ENCODE data around the gene ARF6. TPM values are rescaled to one million over a fixed set of nuclear protein-coding genes. Genes with fewer than 3 reads are reported as not detected.

ARF6 gene
- total RNA-seq = 55.8 and 58.0 TPM in 2 replicates
- long read RNA-seq, partial matches to known transcripts = 78 of 78 reads
- long read RNA-seq, other reads (novel, unspliced or antisense) = 0 of 78 reads

- Mint-ChIP-seq H3K4me3 (peak within 1 kb of the TSS; percentile 97), H3K27ac (ENCODE audit: unreplicated experiment) (peak within 1 kb of the TSS; percentile 99), H3K27me3 (ENCODE audit: low read depth) (no peaks in the 10 kb centered on the region), H3K36me3 (ENCODE audit: low read depth) (peaks cover 15% of the 10 kb centered on the region), H3K9me3 (no peaks in the 10 kb centered on the region), H3K4me1 (peaks cover 45% of the 10 kb centered on the region)
- peak; percentile 96 for DNase-seq (ENCODE audit: low read depth, low spot score)
- peak; percentile 13 for TF ChIP-seq CTCF (conservative IDR thresholded peaks at IDR 0.05)
Measured at GRCh38 chr14:49892636-49893308, at the start of gene ARF6. ARF6 (plus strand) TSS chr14:49893082; CDS start chr14:49893737, 655 bp downstream.

- H3K27ac Mint-ChIP-seq (ENCODE audit: unreplicated experiment) = no peak overlapping the region
- no peaks in the 10 kb centered on the region for H3K27me3 Mint-ChIP-seq (ENCODE audit: low read depth)
- H3K9me3 Mint-ChIP-seq = no peaks in the 10 kb centered on the region
- no peak for DNase-seq (ENCODE audit: low read depth, low spot score)
- H3K36me3 Mint-ChIP-seq (ENCODE audit: low read depth) = peaks cover 15% of the 10 kb centered on the region
- H3K4me1 Mint-ChIP-seq = peaks cover 18% of the 10 kb centered on the region
- H3K4me3 Mint-ChIP-seq = peak overlapping the region; percentile 47
- TF ChIP-seq CTCF (conservative IDR thresholded peaks at IDR 0.05) = no peak
Measured at GRCh38 chr14:49849213-49849847, 43.6 kb upstream of the ARF6 start.

GRCh38 chr14:49851813-49852212 lies 41.1 kb upstream of the ARF6 start:
- Mint-ChIP-seq H3K36me3 (ENCODE audit: low read depth) (peaks cover 7% of the 10 kb centered on the region), H3K27me3 (ENCODE audit: low read depth) (no peaks in the 10 kb centered on the region), H3K4me1 (peaks cover 18% of the 10 kb centered on the region), H3K4me3 (peak overlapping the region; percentile 98), H3K27ac (ENCODE audit: unreplicated experiment) (peak overlapping the region; percentile 65), H3K9me3 (no peaks in the 10 kb centered on the region)
- no peak for DNase-seq (ENCODE audit: low read depth, low spot score)
- no peak for TF ChIP-seq CTCF (conservative IDR thresholded peaks at IDR 0.05)

- Mint-ChIP-seq H3K36me3 (ENCODE audit: low read depth) (peaks cover 7% of the 10 kb centered on the region), H3K4me1 (peaks cover 18% of the 10 kb centered on the region), H3K27ac (ENCODE audit: unreplicated experiment) (peak within 1 kb of the TSS; percentile 99), H3K4me3 (peak within 1 kb of the TSS; percentile 98), H3K27me3 (ENCODE audit: low read depth) (no peaks in the 10 kb centered on the region), H3K9me3 (no peaks in the 10 kb centered on the region)
- TF ChIP-seq CTCF (conservative IDR thresholded peaks at IDR 0.05) = peak; percentile 92
- peak; percentile 98 for DNase-seq (ENCODE audit: low read depth, low spot score)
Measured at GRCh38 chr14:49852301-49853157, 40.4 kb upstream of the ARF6 start, which contains the start of gene NEMF. NEMF (minus strand) TSS chr14:49852788; CDS start chr14:49852753, 35 bp downstream.

GRCh38 chr14:49853158-49853477 lies 39.8 kb upstream of the ARF6 start:
- DNase-seq (ENCODE audit: low read depth, low spot score) = no peak
- peak overlapping the region; percentile 98 for H3K4me3 Mint-ChIP-seq
- H3K36me3 Mint-ChIP-seq (ENCODE audit: low read depth) = peaks cover 7% of the 10 kb centered on the region
- peaks cover 18% of the 10 kb centered on the region for H3K4me1 Mint-ChIP-seq
- peak overlapping the region; percentile 99 for H3K27ac Mint-ChIP-seq (ENCODE audit: unreplicated experiment)
- no peaks in the 10 kb centered on the region for H3K9me3 Mint-ChIP-seq
- H3K27me3 Mint-ChIP-seq (ENCODE audit: low read depth) = no peaks in the 10 kb centered on the region
- no peak for TF ChIP-seq CTCF (conservative IDR thresholded peaks at IDR 0.05)

Data from neural crest cell (in vitro differentiated cells).